GM19099 (cell line): Measurements from ENCODE around the gene DCDC2.

Experiments
- POLR2A ChIP-seq: IDR thresholded peaks from 3 replicates; pipeline ENCODE4 v1.6.1; 2011; ENCODE audit warnings: low read depth; ENCODE audit not compliant: insufficient read length; ENCODE audit errors: extremely low read depth

Gene DCDC2

DNA sequence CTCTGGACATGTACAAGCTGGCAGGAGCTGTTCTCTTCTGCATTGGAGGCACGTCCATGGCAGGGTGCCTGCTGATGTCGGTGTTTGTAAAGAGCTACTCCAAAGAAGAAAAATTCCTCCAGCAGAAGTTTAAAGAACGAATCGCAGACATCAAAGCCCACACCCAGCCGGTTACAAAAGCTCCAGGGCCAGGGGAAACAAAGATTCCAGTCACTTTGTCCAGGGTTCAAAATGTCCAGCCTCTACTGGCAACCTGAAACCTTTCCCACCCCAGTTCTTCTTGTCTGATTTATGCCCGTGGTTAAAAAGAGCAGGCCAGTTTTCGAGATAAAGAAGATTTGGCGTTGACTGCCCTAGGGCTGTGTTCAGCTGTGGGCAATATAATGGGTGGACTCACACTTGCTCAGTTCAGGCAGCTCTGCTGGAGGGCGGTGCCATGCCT, 212.1 kb downstream of the DCDC2 start:
- no peak for TF ChIP-seq POLR2A

DNA sequence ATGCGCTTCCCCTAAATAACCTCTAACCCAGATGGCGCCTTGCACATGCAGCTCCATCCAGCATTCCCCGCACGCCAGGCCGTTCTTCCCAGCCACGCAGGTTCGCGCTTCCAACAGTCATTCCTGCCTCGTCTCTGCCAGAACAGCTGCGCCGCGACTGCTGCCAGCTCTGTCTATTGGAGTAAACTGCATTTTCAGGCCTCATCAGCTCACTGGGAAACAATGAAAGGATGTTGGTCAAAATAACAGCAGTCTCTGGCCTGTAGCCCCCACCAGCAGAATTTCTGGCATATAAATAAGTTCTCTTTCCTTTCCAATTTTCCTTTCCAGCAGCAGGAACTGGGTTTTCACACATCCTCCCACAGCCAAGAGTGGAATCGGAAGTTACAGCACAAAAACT, 217.3 kb downstream of the DCDC2 start:
- no peak for TF ChIP-seq POLR2A

DNA sequence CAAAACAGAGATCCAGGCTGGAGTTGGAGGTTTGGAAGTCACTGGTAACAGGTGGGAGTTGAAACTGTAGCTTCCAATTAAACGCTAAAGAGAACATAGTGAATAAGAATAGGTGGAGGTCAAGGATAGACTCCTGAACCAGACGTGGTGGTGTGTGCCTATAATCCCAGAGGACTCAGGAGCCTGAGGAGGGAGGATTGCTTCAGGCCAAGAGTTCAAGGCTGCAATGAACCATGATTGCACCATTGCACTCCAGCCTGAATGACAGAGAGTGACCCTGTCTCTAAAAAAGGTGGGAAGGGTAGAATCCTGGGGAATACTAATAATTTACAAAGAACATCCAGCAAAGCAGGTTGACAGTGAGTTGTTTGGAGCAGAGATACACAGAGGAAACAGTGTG, 218.2 kb downstream of the DCDC2 start:
- no peak for TF ChIP-seq POLR2A

DNA sequence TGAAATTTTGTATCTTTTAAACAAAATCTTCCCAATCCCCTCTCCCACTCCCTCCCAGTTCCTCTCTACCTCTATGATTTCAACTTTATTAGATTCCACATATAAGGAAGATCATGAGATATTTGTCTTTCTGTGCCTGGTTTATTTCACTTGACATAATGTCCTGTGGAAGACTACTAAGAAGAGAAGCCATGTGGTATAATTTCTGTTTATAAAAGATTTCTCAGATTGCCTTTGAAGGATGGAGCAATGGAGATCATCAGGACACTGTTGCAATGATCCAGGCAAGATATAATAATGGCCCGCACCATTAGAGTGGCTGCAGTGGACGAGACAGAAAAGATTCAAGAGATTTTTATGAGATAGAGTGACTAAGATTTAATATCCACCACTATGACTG, 218.8 kb downstream of the DCDC2 start:
- no peak for TF ChIP-seq POLR2A

- TF ChIP-seq POLR2A: no peak
These were observed 226.1 kb downstream of the DCDC2 start for GRCh38 chr6:24131751-24132150.

DNA sequence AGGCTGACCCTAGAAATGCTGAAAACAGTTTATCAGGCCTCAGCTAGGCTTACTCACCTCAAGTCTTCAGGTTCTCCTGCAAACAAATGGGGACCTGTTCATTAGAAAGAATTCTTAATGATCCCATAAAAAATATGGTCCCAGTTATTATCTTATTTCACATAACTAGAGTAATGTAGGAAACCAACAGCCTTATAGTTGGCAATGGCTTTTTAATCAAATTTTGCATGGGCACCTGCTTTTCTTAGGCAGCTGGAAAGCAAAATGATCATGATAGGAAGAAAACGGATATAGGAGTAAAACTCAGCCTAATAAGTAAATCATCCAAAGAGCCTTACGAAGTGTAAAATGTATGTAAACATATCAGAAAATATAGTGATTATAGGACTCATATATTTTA, 230.5 kb downstream of the DCDC2 start:
- no peak for TF ChIP-seq POLR2A

DNA sequence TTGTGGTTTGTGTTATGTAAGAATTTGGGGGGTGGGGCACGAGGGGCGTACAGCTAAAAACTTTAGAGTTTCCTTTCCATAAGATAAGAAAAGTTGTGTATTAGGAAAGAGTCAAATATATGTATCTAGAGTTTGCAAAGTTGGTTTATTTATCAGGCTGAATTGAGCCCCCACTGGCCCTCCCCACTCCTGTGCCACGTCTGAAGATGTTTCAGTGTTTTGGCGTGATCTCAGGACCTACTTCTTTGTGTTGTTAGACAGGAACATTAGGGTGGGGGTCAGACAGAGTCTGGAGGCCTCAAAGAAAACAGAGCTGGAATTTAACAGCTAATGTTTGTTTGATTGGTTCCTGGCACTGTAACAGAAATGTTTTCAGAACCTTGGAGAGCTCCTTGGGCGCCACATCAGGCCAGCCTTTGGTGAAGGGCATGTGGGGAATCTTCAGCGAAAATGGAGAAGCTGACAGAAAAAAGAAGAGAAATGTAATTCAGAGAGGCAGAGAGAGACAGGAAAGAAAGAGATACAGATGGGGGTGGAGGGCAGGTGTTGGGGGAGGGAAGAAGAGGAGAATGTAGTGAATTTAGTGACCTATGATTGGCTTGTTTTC, 231.2 kb downstream of the DCDC2 start:
- no peak for TF ChIP-seq POLR2A

GRCh38 chr6:24125980-24126379, 231.9 kb downstream of the DCDC2 start, which contains the start of gene NRSN1:
Gene NRSN1 (plus strand): TSS chr6:24126215. CDS start chr6:24134328, 8,113 bp downstream.
- no peak for TF ChIP-seq POLR2A

- no peak for TF ChIP-seq POLR2A
These were observed 235.7 kb downstream of the DCDC2 start for GRCh38 chr6:24122139-24122538.
